GM19372 (cell line): ENCODE measurements around the gene CTNND2.

Source experiments
- ATAC-seq: cut with Tn5 transposase; IDR thresholded peaks from one replicate; pipeline ENCODE4 v1.9.1; 2021; ENCODE audit warnings: mild to moderate bottlenecking, low read depth, moderate library complexity; ENCODE audit not compliant: unreplicated experiment

CTNND2 gene

DNA sequence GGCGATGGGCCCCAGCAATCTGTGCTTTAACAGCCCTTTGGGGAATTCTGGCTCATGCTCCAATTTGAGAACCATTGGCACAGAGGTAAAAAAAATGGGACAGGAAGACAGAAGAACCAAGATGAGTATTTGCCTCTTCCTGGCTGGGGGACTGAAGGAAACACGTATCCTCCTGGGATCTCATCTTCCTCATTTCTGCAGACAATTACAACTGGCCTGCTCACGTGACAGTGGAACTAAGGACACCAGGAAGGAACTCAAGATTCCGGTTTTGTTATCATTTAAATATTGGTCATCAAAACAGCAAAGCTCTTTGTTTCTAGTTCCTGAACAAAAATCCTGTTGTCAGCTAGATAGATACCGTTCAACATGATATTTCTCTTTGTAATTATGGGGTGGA lies 927.2 kb downstream of the CTNND2 start:
- ATAC-seq = no peak

DNA sequence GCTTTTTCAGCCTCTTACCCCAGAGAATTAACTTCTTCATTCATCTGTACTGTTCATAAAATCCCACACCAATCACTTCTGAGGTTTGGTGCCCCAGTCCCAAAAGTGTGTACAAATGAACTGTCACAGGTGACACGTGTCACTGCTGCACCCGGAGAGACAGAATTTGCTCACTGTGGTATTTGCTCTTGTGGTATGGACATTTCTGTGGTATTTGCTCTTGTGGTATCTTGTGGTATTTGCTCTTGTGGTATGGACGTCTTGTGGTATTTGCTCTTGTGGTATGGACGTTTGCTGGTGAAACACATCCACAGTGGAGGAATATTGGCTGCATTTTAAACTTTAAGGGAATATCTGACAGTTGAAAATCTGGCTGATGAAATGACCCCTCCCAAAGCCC lies 928.3 kb downstream of the CTNND2 start:
- no peak for ATAC-seq

DNA sequence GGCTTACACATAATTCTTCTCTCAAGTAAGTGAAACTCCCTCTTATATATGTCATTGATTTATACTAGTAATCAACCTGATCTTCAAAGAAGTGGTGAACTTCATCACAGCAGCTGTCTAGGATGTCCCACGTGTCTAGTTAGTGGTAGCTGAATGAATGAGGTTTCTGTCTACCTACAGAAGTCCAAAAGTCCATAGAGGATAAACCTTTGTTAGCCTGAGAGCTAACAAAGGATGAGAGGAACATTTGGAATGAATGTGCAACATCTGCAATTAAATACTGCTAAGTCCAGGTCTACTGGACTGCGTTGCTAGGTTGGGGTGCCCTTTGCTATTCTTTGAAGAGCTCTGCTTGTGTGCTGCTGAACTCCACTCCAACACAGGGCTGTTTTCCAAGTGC lies 929.4 kb downstream of the CTNND2 start:
- ATAC-seq = no peak

DNA sequence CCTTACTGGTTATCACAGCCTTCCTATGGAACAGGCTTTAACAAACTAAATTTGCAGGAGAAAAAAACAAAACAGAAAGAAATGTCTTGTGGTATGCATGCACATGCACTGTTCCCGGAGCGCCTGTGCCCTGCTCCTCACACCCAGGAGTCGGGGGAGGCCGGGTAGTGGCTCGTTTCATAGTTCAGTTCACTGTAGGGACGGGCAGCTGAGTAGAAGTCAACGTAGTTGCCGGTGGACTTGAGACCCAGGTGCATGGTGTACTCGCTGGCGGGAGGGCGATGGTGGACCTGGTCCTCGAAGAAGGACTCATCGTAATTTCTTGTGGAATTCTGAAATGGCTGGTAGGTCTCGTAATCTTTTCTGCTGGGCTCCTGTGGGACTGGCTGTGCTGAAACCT lies 930.9 kb downstream of the CTNND2 start:
- no peak for ATAC-seq

DNA sequence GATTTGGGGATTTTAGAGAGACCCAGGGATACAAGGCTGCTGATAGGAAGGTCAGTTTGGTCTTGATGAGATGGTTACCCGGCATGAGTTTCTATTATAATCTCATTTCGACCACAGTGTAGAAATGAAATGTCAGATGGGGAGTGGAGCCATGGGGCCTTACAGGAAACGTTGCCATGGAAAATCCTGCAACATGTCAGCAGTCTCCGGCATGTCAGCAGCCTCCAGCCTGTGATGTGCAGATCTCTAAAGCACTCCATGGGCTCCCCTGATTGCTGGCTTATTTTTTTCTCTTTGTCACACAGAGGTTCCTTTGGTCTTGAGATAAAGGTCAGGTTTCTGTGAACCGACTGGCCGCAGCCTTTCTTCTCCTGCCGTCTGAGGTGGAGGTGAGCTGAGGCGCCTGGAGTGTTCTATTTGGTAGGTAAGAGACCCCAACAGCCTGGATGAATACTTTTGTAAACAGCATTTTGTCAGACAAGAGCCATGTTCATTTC lies 934.5 kb downstream of the CTNND2 start:
- ATAC-seq = no peak

DNA sequence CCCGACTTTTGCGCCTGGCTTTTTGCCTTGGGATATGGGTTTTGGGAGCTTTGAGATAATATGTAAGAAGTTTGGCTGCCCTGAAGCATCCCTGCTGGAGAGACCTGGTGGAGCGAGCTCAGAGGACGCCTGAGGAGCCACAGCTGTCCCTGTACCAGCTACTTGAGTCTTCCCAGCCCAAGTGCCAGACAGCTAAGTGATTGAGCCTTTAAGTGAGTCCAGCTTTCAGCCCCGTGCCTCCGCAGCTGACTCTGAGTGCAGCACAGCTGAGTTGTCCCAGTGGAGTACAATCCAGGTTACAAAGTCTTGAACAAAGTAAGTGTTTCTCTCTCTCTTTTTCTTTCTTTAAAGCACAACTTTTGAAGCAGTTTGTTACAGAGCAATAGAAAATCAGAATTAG lies 939.4 kb downstream of the CTNND2 start:
- no peak for ATAC-seq

DNA sequence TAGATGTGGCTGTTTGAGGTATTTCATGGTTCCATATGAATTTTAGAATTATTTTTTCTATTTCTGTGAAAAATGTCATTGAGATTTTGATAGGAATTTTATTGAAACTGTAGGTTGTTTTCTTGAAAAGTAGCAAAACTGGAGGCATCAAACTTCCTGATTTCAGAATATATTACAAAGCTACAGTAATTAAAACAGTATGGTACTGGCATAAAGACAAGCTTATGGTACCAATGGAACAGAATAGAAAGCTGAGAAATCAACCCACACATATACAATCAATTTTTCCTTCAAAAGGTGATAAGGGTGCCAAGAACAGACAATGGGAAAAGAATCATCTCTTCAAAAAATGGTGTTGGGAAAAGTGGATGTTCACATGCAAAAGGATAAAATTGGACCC lies 945.5 kb downstream of the CTNND2 start:
- no peak for ATAC-seq

DNA sequence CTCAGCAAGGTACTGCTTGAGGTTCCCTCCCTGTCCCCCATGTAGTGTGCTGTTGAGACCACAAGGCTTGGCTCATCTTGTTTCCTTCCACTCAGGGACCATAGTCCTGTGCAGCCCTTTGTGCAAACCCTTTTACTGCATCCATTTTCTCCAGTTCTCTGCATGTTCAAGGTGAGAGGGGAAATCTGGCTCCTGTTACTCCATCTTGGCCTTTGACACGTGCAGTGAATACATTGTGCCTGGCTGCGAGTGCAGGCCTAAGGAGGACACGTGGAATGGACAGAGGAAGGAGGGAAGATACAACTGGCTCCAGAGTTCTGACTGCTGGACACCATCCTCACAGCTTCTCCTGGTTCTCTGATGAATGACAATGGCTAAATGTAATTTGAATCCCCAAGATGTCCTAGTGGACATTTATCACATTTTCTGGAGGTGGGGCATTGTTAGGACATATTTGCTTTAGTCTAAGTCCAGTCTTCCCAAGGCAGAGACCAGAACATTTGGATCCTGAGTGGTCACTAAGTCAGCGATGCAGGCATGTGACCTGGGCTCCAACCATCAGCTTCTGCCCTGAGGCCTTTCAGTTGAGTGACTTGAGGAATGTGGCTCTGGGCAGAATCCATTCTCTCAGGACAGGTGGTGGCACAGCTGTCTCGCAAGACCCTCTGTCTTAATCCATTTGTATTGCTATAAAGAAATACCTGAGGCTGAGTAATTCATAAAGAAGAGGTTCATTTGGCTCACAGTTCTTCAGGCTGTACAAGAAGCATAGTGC lies 954.2 kb downstream of the CTNND2 start:
- no peak for ATAC-seq

DNA sequence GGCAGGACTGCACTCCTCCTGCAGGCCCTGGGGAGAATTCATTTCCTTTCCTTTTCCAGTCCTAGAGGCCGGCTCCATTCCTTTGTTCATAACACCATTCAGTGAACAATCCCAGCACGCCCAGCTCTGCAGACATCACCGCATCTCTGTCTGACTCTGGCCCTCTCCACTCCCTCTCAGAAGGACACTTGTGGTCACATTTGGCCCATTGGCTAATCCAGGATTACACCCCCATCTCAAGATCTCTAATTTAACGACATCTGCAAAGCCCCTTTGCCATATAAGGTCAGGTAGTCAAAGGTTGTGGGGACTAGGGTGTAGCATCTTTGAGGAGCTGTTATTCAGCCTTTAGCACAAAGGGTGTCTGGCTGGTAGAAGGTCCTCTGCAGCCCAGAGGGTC lies 958.2 kb downstream of the CTNND2 start:
- no peak for ATAC-seq

DNA sequence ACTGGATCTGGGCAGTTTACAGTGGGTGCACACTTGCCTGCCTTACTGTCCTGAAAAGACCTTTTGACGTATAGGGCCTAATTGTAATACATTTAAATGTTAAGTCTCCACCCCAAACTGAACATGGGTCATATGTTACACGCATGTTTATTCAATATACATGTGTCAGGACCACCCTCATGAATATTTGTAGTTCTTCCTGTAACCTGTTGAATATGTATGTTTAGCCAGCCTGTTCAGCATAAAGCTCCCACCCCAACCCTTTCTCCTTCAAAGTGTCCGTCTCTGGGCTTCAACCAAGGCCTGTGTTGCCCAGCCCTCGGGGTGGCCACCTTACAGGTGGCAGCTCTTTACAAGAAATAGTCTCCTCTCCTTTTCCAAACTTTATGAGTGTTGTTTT lies 962.3 kb downstream of the CTNND2 start:
- ATAC-seq = no peak

DNA sequence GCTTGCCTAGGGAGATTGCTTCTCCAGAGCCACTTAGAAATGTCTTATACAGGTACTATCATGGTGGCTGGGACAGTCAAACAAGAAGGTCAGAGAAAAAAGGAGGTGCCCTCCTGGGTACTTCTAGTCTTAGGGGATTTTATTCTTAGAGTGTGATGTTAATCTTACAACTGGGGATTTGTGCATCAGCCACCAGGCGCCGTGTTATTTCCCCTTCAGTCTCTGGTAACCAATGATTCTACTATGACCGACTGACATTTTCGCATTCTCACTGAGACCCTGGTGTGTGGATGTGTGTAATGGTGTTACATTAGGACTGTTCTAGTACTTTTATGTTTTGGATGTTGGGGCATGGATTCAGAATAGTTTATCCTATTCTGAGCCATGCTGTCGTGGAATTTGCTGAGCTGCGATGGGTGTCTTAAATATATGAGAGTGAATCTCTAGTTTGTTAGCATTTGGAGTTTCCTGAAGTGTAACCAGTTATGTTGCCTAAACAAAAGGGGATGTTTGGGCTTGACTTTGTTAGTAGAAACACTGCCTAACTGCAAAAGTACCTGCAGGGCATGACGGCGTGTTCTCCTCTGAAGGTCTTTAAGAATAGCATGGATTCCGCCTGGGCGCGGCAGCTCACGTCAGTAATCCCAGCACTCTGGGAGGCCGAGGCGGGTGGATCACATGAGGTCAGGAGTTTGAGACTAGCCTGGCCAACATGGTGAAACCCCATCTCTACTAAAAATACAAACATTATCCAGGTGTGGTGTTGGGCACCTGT lies 968.0 kb downstream of the CTNND2 start:
- no peak for ATAC-seq

DNA sequence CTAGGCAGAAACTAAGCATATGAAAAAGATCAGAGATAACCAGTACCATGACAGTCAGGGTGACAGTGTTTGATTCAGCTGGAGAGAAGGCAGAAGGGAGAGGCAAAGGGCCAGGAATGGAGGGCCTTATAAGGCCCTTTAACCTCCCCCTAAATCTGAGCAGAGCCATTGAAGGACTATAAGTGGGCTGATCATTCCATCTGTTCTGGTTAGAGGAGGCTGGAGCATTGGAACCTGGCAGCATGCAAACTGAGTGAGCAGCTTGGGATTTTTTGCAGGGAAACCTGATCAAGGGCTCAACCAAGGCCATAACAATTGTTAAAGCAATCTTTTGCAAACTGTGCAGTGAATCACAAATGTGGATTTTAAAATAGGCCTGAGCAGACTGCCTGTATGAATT lies 968.7 kb downstream of the CTNND2 start:
- no peak for ATAC-seq

DNA sequence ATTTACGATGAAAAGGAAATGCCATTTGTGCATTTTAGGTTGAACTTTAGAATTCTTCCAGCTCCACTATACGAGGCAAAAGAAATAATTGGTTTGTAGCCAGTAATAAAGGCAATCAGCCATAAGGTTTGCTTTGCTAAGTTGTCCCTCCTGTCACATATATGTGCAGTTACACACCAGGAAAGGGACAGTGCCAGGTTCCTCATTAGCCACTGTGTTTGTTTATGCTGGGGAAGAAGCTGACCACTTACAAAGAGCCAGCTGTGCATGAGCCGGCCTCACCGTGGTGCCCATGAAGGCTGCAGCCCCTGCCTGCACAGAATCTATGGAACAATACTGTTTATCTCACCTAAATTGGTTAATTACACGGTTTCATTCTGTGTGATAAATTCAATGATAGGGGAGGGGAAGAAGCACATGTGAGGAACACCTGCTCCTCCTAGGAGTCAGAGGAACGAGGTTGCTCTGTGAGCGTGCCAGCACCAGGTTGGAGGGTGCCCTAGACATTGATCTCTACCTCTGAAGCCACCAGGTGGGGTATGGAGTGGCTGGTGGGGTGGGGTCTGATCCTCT lies 969.4 kb downstream of the CTNND2 start:
- no peak for ATAC-seq

DNA sequence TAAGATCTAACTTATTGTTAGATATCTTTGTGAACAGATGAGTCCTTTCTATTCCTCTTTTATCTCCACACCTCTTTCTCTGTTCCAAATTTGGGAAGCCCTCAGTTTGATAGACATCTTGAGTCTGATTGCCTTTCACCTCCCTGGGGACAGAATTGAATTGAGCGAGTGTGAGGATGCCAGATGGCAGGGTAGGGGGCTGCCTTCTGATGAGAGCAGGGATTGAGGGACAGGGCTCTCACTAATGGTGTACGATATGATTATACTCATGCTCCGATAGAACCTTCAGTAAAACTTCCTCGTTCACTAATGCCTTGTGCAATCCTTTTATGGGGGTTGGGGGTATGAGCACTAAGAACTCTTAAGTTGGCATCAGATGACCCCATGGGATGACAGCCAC lies 971.1 kb downstream of the CTNND2 start:
- ATAC-seq = no peak

DNA sequence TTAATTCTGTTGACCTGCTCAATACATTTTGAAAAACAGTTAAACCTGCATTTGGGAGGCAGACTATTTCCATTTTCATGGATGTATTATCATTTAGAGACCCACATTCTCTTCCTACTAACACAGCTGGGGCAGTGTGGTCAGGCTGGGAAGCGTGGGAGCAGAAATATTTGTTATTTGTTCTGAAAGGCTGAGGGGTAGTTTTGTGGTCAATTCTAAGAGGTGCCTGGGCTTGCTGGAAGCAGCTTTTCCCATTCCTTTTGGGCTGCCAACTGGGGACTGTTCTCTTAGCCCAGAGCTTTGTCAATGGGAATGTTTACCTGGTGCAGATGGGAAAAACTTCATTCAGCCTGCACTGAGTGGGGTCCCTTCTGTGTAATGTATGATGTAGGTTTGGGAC lies 971.8 kb downstream of the CTNND2 start:
- ATAC-seq = no peak

DNA sequence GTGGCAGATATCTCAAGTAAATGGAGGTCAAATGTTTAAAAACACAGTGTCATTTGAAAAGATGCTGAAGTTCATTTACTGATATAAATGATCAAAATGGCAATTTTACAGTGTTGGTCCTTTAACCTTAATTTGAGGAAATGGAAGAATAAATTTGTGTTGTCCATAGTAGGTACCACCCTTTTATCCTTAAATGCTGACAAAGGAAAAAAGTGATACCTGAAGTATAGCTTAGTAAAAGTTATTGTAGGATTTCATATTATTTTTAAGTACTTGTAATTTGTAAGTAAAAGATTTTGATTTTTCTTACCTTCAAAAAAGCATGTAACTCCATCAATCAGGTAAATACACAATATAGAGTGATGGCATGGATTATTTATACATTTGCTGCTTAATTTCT lies 976.6 kb downstream of the CTNND2 start:
- no peak for ATAC-seq

DNA sequence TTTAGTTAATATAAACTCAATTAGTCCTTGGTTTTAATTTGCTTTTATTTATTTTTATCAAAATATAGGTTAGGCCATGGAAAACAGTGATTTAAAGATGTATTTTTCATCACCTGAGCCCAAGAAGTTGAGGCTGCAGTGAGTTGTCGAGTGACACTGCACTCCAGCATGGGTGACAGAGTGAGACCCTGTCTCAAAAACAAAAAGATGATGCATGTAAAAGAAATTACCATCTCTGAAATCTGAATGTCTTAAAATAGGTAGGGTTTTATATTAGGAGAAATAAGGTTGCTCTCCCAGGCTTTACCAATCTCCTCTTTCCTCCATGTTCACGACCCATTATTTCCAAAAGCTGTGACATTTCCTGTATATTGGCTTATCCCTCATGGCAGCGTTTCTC lies 980.9 kb downstream of the CTNND2 start:
- no peak for ATAC-seq
